GM10266 (cell line): ENCODE measurements around the gene MISP3.
A peak's percentile ranks its signal among the peaks of the same experiment; 100 is the strongest.

ENCODE experiments used
- DNase-seq: peaks from one replicate; pipeline ENCODE4 v3.0.0; 2012; ENCODE audit errors: extremely low spot score
- CTCF ChIP-seq: IDR thresholded peaks from 2 replicates; pipeline ENCODE4 v1.5.1; 2012; ENCODE audit warnings: mild to moderate bottlenecking, low read depth; ENCODE audit not compliant: control insufficient read depth, insufficient read depth; ENCODE audit errors: missing control alignments

The MISP3 gene

GRCh38 chr19:14073261-14073924 is 807 bp downstream of the MISP3 start:
- TF ChIP-seq CTCF: peak; percentile 89
- peak; percentile 91 for DNase-seq

- DNase-seq: no peak
- TF ChIP-seq CTCF: no peak
Observed at GRCh38 chr19:14073925-14074838, 1.6 kb downstream of the MISP3 start.

GRCh38 chr19:14078411-14078810 is 5.8 kb downstream of the MISP3 start:
- no peak for TF ChIP-seq CTCF
- no peak for DNase-seq

- no peak for TF ChIP-seq CTCF
Observed at GRCh38 chr19:14080887-14081796, 8.6 kb downstream of the MISP3 start.

GRCh38 chr19:14081797-14082674 is 9.4 kb downstream of the MISP3 start:
- DNase-seq: no peak
- no peak for TF ChIP-seq CTCF

More at GRCh38 chr19:14080887-14081796, 8.6 kb downstream of the MISP3 start:
- DNase-seq: peak; percentile 99

- DNase-seq: no peak
- no peak for TF ChIP-seq CTCF
Observed at GRCh38 chr19:14082675-14082960, 10.0 kb downstream of the MISP3 start.
